HL-60/S4 treated with retinoic acid at 250 ng/mL for 4 days and 3 days (cell line): Measurements from ENCODE around the gene MTIF3.
"Not testable (repeated sequence)": the region's sequence is repeated elsewhere in the genome, so short reads cannot be mapped to it uniquely, and the experiment has no call there.

Source experiments
- in situ Hi-C: fragments of 300-500 bp; cut with MboI; formaldehyde crosslinking; loops from 2 replicates; pipeline ENCODE4 v1.7.0; 2022; ENCODE audit warnings: low sequenced_read_pairs

Gene MTIF3

DNA sequence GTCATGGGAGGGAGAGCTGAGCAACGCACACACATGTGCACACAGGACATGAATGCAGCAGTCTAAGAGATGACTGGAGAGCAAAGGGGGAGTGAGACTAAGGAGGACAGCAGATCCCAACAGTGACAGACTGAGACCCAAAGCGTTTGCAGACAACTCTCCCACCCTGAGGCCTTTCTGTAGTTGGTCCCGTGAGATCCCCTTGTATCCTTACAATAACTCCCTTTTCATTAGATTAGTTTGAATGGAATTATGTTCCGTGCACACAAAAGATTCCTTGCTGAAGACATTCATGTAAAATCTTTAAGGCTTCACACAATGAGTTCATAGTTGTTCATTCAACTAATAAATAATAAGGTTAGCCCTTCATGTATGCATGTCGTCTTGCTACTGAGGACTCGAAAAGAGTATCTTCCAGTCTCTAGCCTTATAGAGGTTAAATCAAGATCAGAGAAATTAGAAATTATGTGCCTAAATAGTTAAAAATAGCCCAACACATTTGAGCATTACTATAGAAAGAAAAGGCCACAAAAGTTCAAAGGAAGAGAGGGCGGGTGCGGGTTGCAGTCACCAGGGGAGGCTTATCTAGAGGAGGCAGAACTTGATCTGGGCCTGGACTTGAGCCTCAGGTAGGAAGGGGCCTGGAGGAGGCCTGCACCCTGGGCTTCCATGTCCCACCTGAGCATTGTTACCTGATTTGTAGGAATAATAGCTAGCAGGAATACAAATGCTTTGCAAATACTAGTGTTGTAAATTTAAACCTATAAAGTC lies 29.1 kb downstream of the MTIF3 start:
- in situ Hi-C loops = no loop called here

DNA sequence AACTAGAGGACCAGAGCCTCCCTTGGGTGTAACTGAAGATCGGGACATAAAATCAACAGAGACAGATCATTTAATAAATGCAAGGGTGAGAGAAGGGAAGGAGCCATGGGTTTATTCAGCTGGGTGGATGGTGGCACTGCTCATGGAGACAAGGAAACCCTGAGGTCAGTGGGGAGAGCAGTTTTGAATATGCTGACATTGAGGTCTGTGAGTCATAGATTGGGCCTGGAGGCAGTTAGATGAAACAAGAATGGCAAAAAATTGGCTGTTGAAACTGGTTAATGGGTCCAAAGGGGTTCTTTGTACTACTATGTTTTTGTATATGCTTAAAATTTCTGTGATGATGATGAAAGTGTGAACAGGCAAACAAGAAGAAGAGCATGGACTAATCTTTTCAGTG lies 31.0 kb downstream of the MTIF3 start:
- in situ Hi-C loops = no loop called here

DNA sequence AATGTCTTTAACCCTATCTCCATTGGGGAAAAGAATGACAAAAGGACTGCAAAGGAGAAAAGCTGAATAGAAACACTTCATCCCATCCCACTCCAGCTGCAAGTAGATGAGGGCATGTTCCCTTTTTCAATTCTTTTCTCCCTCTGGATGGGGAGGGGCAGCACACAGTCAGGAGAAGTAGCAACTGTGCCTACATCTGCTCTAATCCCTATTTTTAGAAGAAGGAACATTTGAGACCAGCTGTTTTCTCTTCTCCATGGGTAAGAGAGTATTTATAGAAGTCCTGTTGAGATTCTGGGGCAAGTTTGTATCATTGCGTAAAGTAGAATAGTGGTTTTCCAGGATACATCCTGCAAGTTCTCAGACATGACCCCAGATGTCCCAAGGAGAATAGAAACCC lies 35.2 kb downstream of the MTIF3 start:
- in situ Hi-C loops = no loop called here

DNA sequence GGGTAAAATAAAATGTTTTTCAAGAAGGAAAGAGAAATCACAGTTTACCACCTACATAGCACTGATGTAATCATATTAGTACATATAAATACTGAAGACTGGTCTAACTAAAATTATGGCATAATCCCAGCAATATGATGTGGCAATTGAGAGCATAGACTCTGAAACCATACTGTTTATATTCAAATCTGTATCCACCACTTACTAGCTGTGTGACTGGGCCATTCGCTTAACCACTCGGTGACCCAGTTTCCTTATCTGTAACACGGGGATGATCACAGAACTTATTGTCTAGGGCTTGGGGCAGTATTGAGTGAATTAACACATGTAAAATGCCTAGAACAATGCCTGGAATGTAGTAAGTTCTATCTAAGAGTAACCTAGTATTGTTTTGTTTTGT lies 39.0 kb downstream of the MTIF3 start:
- in situ Hi-C loops = no loop called here

GRCh38 chr13:27409013-27409412 lies 41.4 kb downstream of the MTIF3 start:
- in situ Hi-C loops = no loop called here

DNA sequence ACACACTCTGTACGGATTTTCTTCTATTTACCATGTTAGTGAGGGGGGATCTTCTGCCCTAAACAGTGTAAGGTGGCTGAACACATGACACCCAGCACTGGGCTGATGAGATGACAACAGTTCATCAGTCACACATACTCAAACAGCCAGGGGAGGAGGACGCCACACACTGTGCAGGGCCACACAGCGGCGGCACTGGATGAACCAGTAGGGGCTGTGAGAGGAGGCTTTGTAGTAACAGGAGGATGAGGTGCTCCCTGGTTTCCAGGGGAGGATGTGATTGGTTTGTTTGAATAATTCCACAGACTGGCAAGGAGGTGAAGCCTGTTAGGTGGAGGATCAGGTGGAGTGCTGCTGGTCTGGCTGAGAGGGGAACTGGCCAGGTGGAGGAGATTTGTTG lies 42.3 kb downstream of the MTIF3 start:
- in situ Hi-C loops = no loop called here

DNA sequence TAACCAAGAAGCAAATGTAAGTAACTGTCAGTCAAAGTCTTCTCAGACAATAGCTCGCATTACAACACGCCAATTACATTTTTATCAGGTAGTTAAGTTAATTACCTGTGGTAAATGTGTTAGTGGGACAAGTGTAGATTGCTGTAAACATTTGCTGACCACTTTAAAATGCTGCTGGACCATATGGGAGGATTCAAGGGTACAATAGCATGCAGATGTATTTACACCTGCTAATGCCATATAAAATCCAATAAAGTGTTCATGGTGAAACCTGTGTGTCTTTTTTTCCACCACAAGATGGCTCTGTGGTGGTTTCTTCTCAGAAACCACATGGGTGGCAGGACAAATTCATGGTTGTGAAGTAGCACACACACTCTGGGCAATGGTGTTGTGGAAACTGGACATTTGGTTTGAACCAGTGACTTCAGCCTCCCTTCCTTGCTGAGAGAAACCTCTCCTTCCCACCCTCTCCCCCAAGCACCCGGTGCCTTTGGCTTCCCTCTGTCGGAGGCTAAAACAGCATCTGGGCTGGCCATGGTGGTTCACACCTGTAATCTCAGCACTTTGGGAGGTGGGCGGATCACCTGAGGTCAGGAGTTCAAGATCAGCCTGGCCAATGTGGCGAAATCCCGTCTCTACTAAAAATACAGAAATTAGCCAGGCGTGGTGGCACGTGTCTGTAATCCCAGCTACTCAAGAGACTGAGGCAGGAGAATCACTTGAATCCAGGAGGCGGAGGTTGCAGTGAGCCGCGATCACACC lies 44.0 kb downstream of the MTIF3 start:
- in situ Hi-C loops = no loop called here

DNA sequence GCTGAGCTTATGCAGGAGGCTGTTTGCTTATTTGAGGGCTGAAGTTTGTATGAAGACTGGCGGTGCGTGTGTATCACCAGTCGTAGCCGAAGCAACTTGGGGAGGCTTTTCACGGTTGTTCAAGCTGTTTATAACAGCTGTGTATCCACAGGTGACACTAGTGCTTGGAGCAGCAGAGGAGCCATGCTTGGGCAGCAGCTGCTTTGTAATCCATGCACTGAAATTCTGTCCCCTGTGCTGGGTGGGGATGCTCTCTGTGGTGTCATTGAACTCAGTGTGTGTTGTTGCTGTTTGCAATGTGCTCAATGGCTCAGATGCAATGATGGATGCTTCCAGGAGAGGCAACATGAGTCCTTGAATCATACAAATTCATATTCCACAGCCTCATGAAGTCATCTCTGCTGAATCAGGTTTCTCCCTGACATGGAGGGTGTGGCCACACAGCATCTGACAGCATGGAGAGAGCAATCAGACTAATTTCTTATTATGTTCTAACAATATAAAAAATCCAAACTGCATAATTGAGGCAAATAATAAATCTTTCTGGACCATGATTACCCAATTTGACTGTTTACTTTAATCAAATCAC lies 44.7 kb downstream of the MTIF3 start:
- in situ Hi-C loops = no loop called here

DNA sequence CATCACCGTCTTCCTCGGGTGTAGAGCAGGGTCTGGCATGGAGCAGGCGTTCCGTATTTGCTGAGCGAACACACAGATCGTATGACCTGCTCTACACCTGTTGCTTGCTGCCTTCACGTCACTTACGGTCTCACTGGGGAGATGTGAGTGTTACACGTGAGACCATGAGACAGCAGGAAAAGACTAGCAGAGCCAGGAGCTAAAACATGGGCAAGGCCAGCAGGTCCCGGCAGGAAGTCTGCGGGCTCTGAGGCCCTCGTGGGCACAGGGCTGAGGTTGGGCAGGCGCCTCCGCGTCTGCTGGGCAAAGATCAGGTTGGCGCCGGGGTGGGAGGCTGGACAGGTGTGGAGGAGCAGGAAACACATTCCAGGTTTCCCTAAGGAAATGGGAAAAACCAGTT lies 45.7 kb downstream of the MTIF3 start:
- in situ Hi-C loops = no loop called here

DNA sequence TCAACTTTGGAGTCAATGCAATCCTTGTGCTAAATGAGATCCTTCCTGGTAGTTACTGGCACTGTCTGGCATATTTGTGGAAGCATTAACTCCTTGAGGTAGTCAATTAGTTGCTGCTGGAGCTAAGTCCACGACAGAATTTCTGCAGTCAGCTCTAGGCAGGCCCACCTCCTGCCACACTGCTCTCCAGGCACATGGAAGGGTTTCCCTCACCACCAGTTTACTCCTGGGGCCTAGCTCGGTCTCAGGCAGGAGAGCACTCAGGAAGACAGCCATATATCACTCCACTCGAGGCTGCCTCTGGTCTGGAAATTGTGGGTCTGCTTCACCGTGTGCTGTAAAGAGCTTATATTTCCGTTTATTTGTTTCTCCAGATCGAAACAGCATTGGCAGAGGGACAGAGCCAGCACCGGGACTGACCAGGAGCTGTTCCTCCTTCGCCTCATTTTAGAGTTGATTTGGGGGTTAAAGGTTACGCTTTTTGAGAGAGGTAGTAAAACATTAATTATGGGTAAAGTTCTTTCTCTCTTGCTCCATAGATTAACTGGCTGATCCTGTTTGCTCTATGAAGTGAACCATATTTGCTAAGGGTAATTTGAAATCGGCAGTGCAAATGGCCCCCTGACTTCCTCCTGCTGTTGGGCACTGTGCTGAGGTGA lies 46.5 kb downstream of the MTIF3 start:
- in situ Hi-C loops = no loop called here

- in situ Hi-C loops = no loop called here
These were observed 47.1 kb downstream of the MTIF3 start for GRCh38 chr13:27403203-27403678.

DNA sequence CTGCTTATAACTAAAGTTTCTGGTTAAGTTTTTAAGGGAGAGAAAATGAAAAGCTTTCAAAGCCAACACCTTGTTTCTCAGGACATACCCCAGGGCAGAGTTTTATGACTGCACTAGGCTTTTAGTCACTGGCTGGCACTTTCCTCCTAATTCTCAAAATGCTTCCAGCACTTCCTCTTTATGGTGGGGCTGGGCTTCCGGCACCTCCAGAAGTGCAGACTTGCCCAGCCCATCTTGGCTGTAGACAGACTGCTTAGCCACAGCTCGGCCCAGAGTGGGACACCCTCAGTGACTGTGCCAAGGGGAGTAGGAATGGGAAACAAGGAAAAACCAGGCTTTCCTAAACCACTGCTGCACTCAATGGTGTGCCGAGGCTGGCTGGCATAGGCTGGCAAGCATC lies 49.2 kb downstream of the MTIF3 start:
- in situ Hi-C loops = no loop called here

- in situ Hi-C loops = not testable (repeated sequence)
These were observed 50.0 kb downstream of the MTIF3 start for GRCh38 chr13:27400405-27400804.

DNA sequence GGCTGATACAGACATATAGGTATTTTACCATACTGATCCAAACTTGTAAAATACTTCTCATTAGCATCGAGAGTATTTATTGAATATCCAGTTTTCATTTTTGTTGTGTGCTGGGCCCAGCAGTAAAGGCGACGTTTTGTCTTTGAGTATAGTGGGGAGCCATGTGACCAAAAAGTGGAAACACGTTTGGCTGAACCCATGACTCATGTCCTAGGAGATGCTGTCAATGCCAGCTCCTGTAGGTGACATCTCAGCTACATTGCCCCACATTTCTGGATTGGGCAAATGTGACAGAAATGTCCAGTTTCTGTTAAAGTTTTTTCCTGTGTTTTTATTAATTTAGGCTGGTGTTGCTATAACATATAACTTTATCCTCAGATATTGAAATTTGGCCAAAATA lies 52.0 kb downstream of the MTIF3 start:
- in situ Hi-C loops = no loop called here

GRCh38 chr13:27396252-27396846 lies 54.0 kb downstream of the MTIF3 start:
- in situ Hi-C loops = no loop called here

DNA sequence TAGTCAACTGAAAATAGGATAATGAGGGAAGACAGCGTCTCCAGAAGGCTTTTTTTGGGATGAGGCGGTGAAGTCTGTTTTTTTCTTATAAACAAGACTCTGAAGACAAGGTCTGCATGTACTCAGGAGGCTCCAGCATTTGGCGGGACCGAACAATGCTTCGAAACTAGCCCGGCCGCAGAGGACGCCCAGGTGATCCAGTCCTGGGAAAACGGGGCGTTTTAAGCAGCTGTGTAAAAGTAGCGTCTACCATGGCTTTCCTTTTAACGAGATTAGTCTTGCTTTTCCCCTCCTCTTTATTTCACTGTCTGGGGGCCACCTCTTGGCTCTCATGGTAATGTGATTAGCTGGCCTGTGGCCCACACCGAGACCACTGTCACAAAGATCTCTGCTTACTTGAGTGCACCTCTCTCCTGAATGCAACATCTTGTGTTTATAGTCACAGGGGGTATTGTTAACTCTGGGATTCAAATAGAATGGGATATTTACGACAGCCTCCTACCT lies 55.3 kb downstream of the MTIF3 start:
- in situ Hi-C loops = no loop called here

- in situ Hi-C loops = no loop called here
These were observed 57.3 kb downstream of the MTIF3 start for GRCh38 chr13:27393101-27393500.

DNA sequence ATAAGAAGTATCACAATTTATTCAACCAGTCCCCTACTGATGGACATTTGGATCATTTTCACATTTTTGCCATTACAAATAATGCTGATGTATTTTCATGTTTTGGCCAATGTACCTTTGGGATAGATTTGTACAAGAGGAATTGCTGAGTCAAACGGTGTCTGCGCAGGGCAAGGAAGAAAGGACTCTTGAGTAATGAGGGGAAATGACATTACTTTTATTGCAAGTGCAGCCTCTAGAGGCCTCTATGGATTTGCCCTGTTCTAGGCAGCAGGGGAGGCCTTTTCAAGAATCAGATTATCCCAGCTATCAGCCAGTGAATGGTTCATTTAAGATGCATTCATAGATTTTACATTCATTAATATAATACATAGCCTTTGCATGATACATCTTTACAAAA lies 58.9 kb downstream of the MTIF3 start:
- in situ Hi-C loops = no loop called here

GRCh38 chr13:27389891-27390290 lies 60.5 kb downstream of the MTIF3 start:
- in situ Hi-C loops = no loop called here

DNA sequence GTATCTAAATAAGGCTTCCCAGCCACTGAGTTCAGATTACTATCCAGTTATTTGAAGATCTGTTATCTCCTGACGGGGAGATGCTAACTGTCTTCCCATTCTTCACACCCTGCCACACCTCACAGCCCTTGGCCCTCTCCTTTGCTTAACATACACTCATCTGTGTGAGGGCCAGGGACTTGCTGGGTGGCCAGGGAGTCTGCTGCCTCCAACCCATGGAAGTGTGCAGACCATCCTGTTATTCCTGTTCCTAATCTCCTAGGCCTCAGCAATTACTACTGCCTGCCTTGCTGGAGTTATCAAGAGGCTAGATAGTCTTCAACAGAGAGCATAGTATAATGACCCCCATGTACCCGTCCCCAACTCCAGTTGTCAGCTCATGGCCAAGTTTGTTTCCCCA lies 62.1 kb downstream of the MTIF3 start:
- in situ Hi-C loops = no loop called here
